ENCODE measurements around the gene DLEC1.
"Not testable (repeated sequence)": the region's sequence is repeated elsewhere in the genome, so short reads cannot be mapped to it uniquely, and the experiment has no call there.

DLEC1 gene

DNA sequence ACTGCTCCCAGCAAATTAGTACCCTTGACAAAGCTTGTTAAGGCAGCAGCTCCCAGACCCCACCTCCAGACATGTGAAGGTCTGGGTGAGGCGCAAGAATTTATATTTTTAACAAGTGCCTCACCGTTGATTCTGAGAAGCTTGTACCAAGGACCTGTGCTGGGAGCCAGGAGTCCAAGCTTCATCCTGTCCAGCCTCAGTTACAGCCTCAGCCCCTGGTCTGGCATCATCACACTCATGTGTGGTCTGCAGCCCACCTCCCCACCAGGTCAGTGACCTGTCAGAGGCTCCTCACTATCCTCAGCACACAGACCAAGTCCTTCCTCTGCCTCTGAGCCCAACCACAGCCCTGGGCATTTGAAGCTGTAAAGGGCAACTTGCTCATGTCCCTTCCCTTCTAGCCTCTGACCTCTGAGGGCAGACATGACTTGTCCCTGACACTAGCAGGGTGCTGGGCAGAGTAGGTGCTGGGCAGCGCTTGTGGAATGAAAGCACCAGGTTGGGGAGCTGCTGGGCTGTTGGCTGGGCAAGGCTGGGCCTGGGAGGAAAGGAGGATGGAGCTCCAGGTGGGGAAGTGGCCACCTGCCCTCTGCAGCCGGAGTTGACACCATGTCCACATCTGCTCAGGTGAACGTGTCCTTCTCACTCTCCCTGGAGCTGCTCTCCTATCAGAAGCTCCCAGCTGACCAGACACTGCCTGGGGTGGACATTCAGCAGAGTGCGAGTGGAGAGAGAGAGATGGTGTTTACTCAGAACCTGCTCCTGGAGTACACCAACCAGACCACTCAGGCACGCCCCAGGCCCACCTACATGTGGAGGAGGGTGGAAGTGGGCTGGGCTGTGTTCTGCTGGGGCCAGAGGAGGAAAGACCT lies 81.0 kb downstream of the DLEC1 start:
- no peak for DNase-seq (ENCODE audit: low read depth in 2 of 2)

DNA sequence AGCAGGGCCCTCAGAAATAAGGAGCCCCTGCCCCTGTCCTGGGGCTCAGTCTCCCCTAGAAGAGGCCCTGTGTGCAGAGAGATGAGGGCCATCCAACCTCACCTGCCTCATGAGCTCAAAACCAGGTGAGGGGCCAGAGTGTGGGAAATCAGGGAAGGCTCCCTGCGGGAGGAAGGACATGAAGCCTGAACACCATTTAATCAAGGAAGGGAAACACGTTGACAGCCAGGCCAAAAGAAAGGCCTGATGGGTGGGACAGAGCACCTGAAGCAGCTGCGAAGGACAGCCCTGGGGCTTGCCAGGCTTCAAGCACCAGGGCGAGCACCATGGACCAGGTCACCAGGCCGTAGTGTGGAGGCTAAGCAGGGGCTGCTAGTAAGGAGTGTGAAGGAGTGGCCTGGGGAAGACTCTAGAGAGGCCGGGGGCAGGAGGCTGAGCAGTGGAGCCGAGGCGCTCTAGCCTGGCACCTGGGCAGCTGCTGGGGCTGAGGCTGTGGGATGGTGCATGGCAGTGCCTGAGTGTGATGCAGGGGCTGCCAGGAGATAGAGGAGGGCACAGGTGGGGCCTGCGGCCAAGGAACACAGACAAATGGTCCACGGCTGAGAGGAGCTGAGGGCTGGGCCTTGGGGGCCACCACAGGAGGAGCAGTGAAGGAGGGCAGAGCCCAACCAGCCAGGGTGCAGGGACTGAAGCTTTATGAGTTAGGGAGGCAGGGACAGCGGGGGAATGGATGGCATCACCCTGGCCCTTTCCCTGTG lies 81.9 kb downstream of the DLEC1 start:
- no peak for DNase-seq (ENCODE audit: low read depth in 2 of 2)

DNA sequence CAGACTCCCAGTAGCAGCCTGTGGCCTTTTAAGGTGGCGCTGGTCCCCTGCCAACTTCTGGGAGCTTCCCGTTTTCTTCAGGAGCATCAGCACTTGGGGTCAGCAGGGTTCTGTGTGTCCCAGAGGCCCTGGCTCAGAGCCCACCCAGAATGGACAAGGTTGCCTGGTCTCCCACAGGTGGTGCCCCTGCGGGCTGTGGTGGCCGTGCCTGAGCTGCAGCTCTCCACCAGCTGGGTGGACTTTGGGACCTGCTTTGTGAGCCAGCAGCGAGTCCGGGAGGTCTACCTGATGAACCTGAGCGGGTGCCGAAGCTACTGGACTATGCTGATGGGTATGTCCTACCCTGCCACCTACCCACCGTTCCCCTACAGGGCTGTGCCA lies 82.4 kb downstream of the DLEC1 start:
- no peak for DNase-seq (ENCODE audit: low read depth in 2 of 2)

DNA sequence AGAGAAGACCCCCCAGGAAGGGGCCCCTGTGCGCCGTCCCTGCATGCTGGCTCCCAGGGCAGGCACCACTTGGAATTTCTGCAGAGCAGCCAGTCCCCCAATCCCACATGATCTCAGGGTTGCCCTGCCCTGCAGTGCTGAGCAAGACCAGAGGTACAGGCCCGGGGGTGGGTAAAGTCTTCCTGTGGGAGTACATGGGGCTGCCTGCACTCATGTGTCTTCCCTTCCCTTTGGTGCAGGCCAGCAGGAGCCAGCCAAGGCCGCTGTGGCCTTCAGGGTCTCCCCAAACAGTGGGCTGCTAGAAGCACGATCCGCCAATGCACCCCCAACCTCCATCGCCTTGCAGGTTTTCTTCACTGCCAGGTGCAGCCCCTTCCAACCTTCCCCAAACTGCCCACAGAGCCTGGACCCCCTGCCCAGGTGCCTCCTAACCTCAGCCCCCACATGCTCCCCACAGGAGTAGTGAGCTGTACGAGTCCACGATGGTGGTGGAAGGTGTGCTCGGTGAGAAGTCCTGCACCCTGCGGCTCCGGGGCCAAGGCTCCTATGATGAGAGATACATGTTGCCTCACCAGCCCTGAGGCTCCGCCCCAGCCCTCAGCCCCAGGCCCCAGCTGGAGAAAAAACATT lies 82.9 kb downstream of the DLEC1 start:
- no peak for DNase-seq (ENCODE audit: low read depth in 2 of 2)

DNA sequence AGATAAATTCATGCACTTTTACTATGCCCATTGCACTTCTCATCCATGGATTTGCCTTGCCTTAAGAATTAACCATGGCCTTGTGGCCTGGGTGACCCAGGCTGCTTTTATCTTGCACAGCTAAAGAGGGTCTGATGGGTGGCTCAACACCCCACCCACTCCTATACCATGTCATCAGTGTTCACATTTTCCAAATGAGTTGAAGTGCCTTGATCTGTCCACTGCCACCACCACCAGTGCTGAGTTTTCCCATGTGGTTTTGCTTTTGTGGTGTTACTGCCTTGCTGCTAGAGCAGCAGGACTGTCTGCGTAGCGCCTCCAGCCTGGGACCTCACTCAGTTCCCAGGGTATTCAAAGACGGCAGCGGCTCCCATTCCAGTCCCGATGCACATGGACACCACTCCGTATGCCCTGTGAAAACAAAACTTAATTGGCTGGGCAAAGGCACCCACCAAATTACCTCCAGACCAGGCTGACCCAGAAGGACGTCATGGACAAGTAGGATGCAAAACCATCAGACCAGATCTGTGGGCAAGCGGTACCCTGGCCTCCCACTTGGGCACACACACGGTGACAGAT lies 83.8 kb downstream of the DLEC1 start:
- DNase-seq (ENCODE audit: low read depth in 2 of 2): no peak

DNA sequence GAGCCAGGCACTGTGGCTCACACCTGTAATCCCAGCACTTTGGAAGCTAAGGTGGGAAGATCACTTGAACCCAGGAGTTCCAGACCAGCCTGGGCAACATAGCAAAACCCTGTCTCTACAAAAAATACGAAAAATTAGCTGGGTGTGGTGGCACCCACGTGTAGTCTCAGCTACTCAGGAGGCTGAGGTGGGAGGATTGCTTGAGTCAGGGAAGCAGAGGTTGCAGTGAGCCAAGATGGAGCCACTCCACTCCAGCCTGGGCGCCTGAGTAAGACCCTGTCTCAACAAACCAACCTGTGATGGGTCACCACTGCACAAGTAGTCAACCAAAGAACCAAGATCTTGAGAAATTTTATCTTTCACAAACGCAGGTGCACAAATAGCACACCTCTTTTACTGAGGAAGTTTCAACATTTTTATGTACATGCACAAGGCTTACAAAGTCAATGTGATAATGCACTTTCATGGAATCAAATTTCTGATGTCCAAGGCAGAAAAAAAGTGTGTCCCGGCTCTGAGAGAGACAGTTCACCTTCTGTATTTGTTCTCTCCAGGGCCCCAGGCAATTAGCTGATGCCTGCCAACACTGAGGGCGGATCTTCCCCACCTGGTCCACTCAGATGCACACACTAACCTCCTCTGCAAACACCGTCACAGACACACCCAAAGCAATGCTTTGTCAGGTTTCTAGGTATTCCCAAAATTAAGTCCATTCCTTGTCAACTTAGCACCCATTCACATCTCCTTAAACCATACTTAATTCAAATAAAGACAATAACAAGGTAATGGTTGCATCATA lies 85.5 kb downstream of the DLEC1 start:
- DNase-seq (ENCODE audit: low read depth in 2 of 2): no peak

DNA sequence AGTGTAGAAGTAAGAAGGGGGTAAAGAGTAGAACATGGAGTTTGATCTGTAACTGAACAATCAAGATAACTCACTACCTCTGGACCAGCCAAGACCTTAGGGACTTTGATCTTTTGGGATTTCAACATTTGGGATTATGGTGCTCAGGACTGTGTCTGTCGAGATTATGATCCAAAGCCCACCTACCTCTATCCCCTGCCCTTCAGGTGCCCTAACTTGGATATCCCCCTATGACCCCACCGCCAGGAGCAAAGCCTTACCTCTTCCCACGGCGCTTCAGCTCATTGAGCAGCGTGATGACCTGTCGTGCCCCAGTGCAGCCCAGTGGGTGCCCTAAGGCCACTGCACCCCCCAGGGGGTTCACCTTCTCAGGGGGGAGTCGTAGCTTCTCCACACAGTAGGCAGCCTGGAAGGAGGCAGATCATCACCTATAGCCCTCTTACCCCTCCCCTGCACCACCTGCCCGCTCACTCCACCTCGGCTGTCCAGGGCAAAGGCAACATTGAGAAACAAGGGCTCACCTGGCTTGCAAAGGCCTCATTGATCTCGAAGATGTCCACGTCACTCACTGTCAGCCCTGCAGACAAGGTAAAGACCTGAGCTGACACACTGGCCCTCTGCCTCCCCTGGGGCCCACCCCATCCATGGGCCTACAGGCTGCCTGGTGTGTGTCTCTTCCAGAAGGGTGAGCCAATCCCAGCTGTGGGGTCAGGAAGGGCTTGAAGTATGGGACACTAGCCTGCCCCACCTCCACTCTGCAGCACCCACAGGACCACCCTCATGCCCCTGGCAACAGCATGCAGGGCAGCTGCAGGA lies 86.5 kb downstream of the DLEC1 start:
- no peak for DNase-seq (ENCODE audit: low read depth in 2 of 2)

DNA sequence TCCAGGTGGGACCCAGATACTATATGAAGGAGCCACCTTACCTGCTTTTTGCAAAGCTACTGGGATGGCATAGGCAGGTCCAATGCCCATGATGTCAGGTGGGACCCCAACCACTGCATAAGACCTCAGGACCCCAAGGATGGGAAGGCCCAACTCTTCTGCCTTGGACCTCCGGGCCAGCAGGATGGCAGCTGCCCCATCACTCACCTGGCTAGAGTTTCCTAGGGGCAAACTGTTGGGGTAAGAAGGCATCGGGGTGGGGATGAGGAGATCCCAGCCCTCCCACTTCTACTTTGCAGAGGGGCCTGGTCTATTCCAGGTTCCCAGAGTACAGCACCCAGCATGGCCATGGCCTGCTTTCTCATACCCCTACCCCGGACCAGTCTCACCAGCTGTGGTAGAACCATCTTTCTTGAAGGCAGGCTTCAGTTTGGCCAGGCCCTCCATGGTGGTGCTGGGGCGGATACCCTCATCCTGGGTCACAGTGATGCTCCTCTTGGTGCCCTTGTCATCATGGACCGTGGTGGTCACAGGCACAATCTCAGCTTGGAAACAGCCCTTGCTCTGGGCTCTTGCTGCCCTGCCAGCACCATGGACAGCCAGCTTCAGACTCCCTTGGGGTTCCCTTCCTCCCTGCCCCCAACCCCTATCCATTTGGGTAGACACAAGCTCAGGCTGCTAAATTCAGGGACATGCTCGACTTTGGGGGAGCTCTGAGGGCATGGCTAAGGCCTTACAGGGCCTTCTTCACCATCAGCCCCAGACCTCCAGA lies 87.3 kb downstream of the DLEC1 start:
- DNase-seq (ENCODE audit: low read depth in 2 of 2): no peak

DNA sequence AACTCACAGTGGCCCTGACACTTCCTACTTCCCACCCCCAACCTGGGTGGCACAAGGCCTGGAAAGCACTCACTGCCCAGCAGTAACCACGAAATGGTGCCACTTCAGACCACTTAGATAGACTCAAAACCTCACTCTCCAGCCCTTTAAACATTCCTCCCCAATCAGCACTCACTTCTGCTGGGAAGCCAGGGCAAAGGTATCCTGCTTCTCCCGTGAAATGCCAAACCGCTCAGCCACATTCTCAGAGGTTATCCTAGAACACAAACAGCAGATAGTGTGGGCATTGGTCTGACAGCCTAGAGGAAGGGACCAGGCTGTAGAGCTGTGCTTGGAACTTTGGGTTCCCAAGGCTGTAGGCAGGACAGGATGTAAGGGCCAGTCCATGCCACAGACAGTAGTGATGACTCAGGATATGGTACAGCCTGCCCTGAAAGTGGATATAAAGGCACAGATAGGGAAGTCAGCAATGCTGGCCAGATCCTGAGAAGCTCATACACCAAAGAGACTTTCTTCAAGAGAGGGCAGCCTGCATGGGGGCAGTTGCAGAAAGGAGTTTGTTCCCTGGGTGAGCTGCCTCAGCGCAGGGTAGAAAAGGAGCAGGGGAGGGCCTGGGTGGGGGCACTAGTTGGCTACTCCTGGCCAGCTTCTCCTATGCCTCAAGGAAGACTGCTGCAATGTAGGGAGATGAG lies 88.7 kb downstream of the DLEC1 start:
- DNase-seq (ENCODE audit: low read depth in 2 of 2): no peak

DNA sequence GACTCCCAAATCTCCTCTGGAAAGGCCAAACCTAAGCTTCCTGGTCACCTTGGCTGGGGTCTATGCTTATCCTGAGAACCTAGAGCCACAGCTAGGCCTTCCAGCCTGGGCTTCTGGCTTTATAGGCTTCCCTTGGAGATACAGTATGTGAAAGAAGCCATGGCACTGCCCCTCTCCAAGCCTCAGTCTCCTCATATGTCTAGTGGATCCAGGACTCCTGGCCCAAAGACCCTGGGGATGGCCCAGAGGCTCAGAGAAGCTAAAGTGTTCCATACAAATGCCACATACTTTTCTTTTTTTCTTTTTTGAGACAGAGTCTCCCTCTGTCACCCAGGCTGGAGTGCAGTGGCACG lies 89.3 kb downstream of the DLEC1 start:
- DNase-seq (ENCODE audit: low read depth in 2 of 2): no peak

DNA sequence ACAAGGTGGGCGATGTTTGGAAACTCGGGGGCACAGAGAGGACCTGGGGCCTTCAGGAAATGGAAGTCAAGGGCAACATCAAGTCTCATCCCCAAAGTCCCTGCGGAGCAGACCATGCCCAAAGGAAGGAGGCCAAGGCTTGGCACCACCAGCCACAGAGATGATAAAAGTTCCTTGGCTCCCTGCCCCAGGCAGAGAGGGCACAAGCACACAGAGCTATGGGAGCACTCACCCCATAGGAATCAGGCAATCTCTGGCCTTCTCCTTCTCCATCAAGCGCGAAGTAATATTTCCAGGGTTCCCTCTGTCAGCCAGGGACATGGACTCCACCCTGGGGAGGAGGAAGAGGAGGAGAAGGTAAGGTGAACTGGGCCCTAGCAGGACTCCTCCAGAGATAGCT lies 90.0 kb downstream of the DLEC1 start:
- DNase-seq (ENCODE audit: low read depth in 2 of 2): no peak

DNA sequence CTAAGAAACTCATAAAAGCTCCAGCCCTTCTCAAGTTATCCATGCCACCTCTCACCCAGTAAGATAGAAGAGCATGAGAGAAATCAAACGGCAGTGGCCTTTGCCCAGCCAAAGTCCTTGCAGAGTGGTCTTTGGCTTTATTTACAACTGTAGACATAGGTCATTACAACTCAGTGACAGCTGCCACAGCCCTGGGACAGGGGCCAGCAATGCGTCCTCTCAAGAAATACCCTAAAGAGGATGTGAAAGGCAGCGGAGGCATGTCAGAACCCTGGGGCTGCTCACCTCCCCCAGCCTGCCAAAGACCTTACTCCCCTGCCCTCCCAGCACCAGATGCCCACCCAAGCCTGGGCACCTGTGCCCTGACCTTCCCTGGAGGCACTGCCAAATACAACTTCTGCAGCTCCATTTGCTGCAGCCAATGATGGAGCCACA lies 91.6 kb downstream of the DLEC1 start:
- no peak for DNase-seq (ENCODE audit: low read depth in 2 of 2)

DNA sequence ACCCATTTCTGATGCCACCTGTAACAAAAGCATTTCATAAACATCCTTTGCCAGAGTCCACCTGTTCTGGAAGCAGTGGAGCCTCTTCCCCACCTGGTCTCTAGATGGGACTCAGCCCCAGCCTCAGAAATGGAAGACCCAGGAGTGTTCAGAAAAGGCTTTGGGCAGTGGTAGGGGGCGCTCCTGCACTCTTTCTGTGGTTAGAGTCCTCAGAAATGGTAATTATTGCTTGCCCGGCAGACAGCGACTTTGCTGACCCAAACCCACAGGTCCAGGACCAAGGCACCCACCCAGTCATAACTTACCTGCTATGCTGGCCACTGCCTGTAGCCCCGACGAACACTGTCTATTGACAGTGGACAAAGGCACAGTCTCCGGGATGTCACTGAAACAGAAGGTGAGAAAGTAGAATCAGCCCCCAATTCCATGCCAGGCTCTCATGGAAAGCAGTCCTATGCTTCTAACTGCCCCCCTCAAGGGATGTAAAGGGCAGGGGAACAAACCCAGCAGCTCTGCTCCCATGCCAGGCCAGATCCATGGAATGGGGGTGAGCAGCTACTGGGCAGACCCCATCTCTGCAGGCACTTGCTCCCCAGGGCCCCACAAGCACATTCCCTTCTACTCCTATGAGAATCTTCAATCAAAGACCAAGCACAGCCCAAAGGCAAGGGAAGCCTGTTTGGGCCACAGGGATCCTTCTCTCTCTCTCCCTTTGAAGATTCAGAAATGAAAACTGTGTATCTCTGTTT lies 92.8 kb downstream of the DLEC1 start:
- no peak for DNase-seq (ENCODE audit: low read depth in 2 of 2)

DNA sequence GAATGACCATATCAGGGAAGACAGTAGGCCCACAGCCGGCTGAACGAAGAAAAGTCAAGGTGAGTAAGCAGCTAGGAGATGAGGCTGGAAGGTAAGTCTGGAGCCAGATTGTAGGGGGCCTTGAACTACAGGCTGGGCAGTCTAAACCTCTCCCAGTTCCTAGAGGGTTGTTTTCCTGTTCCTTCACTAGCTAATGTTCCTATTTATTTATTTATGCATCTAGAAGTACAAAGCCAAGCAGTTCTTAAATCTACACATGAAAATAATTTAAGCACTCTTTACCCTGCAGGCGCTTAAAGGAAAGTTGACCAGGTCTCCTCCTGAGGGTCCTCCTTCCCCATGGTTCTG lies 94.2 kb downstream of the DLEC1 start:
- no peak for DNase-seq (ENCODE audit: low read depth in 2 of 2)

DNA sequence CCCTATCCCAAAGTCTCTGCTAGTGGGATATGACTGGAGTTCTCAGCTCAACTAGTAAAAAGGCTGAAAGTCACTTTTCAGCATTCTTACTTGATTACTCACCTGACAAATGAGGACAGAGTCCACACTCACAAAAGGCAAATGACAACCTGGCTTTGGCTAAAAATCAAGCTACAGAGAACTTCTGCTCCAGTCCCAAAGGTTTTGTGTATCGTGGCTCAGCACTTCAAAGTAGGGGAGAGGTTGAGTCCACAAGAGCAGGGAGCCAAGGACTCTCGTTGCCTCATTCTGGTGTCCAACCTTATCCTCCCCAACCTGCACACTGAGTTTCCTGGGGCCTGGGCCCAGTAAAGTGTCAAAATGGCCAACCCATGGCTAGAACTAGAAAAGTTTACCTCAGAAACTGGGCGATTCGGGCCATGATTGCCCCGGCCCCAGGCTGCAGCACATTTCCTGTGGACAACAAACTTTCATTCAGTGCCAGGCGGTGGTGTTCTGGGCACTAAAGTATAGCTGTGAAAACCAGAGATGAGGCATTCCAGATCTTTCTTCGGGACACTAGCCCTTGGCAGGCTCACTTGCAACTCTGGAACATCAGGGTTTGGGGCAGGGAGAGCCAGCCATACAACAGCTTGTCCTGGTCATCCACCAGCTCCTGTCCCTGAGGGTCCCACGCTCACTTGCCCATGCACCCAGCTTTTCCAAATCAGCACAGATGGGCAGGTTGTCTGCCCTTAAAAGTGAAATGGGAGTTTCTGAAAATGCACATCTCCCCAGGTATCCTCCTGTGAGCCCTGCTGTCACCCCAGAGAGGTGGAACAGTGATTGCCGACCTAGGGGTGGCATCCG lies 94.8 kb downstream of the DLEC1 start:
- DNase-seq (ENCODE audit: low read depth in 2 of 2): no peak

DNA sequence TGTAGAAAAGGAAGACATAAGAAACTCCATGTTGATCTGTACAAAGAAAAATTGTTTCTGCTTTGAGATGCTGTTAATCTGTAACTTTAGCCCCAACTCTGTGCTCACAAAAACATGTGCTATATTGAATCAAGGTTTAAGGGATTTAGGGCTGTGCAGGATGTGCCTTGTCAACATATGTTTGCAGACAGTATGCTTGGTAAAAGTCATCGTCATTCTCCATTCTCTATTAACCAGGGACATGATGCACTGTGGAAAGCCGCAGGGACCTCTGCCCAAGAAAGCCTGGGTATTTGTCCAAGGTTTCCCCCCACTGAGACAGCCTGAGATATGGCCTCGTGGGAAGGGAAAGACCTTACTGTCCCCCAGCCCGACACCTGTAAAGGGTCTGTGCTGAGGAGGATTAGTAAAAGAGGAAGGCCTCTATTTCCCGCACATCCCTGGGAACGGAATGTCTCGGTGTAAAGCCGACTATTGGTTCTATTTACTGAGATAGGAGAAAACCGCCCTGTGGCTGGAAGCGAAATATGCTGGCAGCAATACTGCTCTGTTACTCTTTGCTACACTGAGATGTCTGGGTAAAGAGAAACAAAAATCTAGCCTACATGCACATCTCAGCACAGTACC lies 95.6 kb downstream of the DLEC1 start:
- not testable (repeated sequence) for DNase-seq (ENCODE audit: low read depth in 2 of 2)

DNA sequence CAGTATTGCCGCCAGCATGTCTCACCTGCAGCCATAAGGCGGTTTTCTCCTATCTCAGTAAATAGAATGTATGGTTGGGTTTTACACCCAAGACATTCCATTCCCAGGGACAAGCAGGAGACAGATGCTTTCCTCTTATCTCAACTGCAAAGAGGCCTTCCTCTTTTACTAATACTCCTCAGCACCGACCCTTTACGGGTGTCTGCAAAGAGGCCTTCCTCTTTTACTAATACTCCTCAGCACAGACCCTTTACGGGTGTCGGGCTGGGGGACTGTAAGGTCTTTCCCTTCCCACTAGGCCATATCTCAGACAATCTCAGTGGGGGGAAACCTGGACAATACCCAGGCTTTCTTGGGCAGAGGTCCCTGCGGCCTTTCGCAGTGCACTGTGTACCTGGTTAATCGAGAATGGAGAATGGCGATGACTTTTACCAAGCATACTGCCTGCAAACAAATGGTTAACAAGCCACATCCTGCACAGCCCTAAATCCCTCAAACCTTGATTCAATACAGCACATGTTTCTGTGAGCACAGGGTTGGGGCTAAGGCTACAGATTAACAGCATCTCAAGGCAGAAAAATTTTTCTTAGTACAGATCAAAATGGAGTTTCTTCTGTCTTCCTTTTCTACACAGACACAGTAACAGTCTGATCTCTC lies 96.7 kb downstream of the DLEC1 start:
- DNase-seq (ENCODE audit: low read depth in 2 of 2): not testable (repeated sequence)

Measured in activated CD4-positive, alpha-beta T cell treated with anti-CD3 and anti-CD28 coated beads for 24 hours (primary cell).